Transverse colon (tissue), 4 donors: ENCODE data around the gene FBXO21.

Source experiments
- EP300 ChIP-seq: sonication (generic); formaldehyde crosslinking; IDR thresholded peaks from one replicate; pipeline ENCODE4 v1.6.1; 2017; ENCODE audit warnings: antibody characterized with exemption, low read depth
- POLR2A ChIP-seq: fragments of 450-650 bp; IDR thresholded peaks from one replicate; pipeline ENCODE4 v1.6.1; 2016; ENCODE audit warnings: antibody characterized with exemption, mild to moderate bottlenecking, moderate library complexity
- POLR2AphosphoS5 ChIP-seq, 3 donors: sonication (generic); formaldehyde crosslinking; IDR thresholded peaks; one replicate each; pipeline ENCODE4 v1.6.1; 2016; ENCODE audit warnings: antibody characterized with exemption in 3 of 3
- TF ChIP-seq, protein P1 (sequence below), 5 experiments: fragments of 200-600 bp in 3 of 5; fragments of 450-650 bp in 2 of 5; sonication (generic) in 3 of 5; IDR thresholded peaks; 1 replicate in 2 of 5; 2 replicates in 3 of 5; pipeline ENCODE4 v1.5.1; 2016 to 2017; ENCODE audit warnings: antibody characterized with exemption in 5 of 5, inconsistent platforms in 3 of 5, mild to moderate bottlenecking in 2 of 5, moderate library complexity in 1 of 5

DNA sequence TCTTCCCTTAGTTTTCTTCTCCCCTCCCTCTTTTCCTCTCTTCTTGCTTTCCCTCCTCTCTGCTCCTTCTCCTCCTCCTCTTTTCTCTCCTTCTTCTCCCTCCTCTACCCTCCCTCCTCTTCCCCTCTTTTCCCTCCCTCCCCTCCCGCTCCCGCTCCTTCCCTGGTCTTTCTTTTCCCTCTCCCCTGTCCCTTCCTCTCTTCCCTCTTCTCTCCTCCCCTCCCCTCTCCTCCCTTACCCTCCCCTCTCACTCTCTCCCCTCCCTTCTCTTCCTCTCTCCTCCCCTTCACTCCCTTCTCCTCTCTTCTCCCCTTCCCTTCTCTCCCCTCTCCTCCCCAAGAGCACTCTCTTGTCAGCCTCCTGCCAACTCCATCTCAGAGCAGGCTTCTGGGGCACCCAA is 17.4 kb upstream of the FBXO21 start:
- TF ChIP-seq, protein P1, sequence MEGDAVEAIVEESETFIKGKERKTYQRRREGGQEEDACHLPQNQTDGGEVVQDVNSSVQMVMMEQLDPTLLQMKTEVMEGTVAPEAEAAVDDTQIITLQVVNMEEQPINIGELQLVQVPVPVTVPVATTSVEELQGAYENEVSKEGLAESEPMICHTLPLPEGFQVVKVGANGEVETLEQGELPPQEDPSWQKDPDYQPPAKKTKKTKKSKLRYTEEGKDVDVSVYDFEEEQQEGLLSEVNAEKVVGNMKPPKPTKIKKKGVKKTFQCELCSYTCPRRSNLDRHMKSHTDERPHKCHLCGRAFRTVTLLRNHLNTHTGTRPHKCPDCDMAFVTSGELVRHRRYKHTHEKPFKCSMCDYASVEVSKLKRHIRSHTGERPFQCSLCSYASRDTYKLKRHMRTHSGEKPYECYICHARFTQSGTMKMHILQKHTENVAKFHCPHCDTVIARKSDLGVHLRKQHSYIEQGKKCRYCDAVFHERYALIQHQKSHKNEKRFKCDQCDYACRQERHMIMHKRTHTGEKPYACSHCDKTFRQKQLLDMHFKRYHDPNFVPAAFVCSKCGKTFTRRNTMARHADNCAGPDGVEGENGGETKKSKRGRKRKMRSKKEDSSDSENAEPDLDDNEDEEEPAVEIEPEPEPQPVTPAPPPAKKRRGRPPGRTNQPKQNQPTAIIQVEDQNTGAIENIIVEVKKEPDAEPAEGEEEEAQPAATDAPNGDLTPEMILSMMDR (IDR thresholded peaks at IDR 0.05) = no peak
- TF ChIP-seq POLR2A = no peak
- no peak for TF ChIP-seq EP300
- TF ChIP-seq POLR2AphosphoS5 (IDR thresholded peaks at IDR 0.05) = no peak
